H9 (cell line): Measurements from ENCODE around the gene KCNJ15. TPM values are rescaled to one million over a fixed set of nuclear protein-coding genes. Genes with fewer than 3 reads are reported as not detected.

Source experiments
- DNase-seq: peaks from one replicate; pipeline ENCODE4 v3.0.0-alpha.2; 2017
- H2AFZ ChIP-seq: one replicate; pipeline ENCODE4 v1.6.1; 2013; ENCODE audit warnings: mild to moderate bottlenecking, low read length, control low read depth, moderate library complexity
- H2AK5ac ChIP-seq: 2 replicates; pipeline ENCODE4 v1.6.1; 2013; ENCODE audit warnings: low read length, control low read depth, mixed read lengths; ENCODE audit not compliant: insufficient read length
- H2BK120ac ChIP-seq: one replicate; pipeline ENCODE4 v1.6.1; 2013; ENCODE audit warnings: low read depth, mild to moderate bottlenecking, low read length, control low read depth, inconsistent platforms; ENCODE audit not compliant: poor library complexity, severe bottlenecking
- H2BK12ac ChIP-seq: 2 replicates; pipeline ENCODE4 v1.6.1; 2013; ENCODE audit warnings: low read length, control low read depth, mixed read lengths, low read depth; ENCODE audit not compliant: insufficient read length
- H2BK15ac ChIP-seq: 2 replicates; pipeline ENCODE4 v1.6.1; 2013; ENCODE audit warnings: low read depth, low read length, control low read depth
- H2BK20ac ChIP-seq: one replicate; pipeline ENCODE4 v1.6.1; 2013; ENCODE audit warnings: low read depth, mild to moderate bottlenecking, low read length, control low read depth, inconsistent platforms; ENCODE audit not compliant: poor library complexity, severe bottlenecking
- H2BK5ac ChIP-seq: 2 replicates; pipeline ENCODE4 v1.6.1; 2013; ENCODE audit warnings: low read length, control low read depth, mixed read lengths; ENCODE audit not compliant: insufficient read length
- H3K14ac ChIP-seq: 2 replicates; pipeline ENCODE4 v1.6.1; 2013; ENCODE audit warnings: low read length, control low read depth; ENCODE audit not compliant: insufficient read depth
- H3K18ac ChIP-seq: 2 replicates; pipeline ENCODE4 v1.6.1; 2013; ENCODE audit warnings: low read depth, mild to moderate bottlenecking, mixed read lengths, low read length, control low read depth; ENCODE audit not compliant: insufficient read length
- H3K23ac ChIP-seq: 2 replicates; pipeline ENCODE4 v1.6.1; 2013; ENCODE audit warnings: low read length, control low read depth, mixed read lengths, low read depth; ENCODE audit not compliant: insufficient read length
- H3K23me2 ChIP-seq: 2 replicates; pipeline ENCODE4 v1.6.1; 2013; ENCODE audit warnings: low read depth, mild to moderate bottlenecking, mixed read lengths, low read length, control low read depth; ENCODE audit not compliant: insufficient read length, poor library complexity, severe bottlenecking
- H3K27ac ChIP-seq: 2 replicates; pipeline ENCODE4 v1.5.1; 2013; ENCODE audit warnings: low read length, control low read depth, mixed read lengths, low read depth; ENCODE audit not compliant: insufficient read length
- H3K27me3 ChIP-seq: 2 replicates; pipeline ENCODE4 v1.6.1; 2013; ENCODE audit warnings: low read length, control low read depth, inconsistent platforms; ENCODE audit not compliant: insufficient read depth
- H3K4ac ChIP-seq: 2 replicates; pipeline ENCODE4 v1.6.1; 2013; ENCODE audit warnings: low read depth, mild to moderate bottlenecking, control low read depth, inconsistent platforms, low read length, moderate library complexity
- H3K4me1 ChIP-seq: 2 replicates; pipeline ENCODE4 v1.6.1; 2013; ENCODE audit warnings: low read length, control low read depth, inconsistent platforms; ENCODE audit not compliant: insufficient read depth
- H3K4me2 ChIP-seq: 2 replicates; pipeline ENCODE4 v1.6.1; 2013; ENCODE audit warnings: low read length, control low read depth, mixed read lengths; ENCODE audit not compliant: insufficient read length, insufficient read depth
- H3K56ac ChIP-seq: 2 replicates; pipeline ENCODE4 v1.6.1; 2013; ENCODE audit warnings: low read depth, mild to moderate bottlenecking, mixed read lengths, low read length, control low read depth; ENCODE audit not compliant: insufficient read length
- H3K79me1 ChIP-seq: 2 replicates; pipeline ENCODE4 v1.6.1; 2013; ENCODE audit warnings: low read depth, mild to moderate bottlenecking, moderate library complexity, low read length, control low read depth, inconsistent platforms; ENCODE audit not compliant: insufficient read depth, poor library complexity, severe bottlenecking
- H3K79me2 ChIP-seq: 2 replicates; pipeline ENCODE4 v1.6.1; 2013; ENCODE audit warnings: low read length, control low read depth, inconsistent platforms; ENCODE audit not compliant: insufficient read depth
- H3K9ac ChIP-seq: 2 replicates; pipeline ENCODE4 v1.6.1; 2013; ENCODE audit warnings: low read length, control low read depth, mixed read lengths; ENCODE audit not compliant: insufficient read length; ENCODE audit errors: extremely low read depth
- H3K9me3 ChIP-seq: one replicate; pipeline ENCODE4 v1.6.1; 2013; ENCODE audit warnings: low read depth, low read length, inconsistent platforms; ENCODE audit not compliant: control insufficient read depth
- H3T11ph ChIP-seq: one replicate; pipeline ENCODE4 v1.6.1; 2013; ENCODE audit warnings: mild to moderate bottlenecking, low read length, control low read depth, inconsistent platforms
- H4K20me1 ChIP-seq: one replicate; pipeline ENCODE4 v1.6.1; 2013; ENCODE audit not compliant: control insufficient read depth, insufficient read length, insufficient read depth
- H4K5ac ChIP-seq: 2 replicates; pipeline ENCODE4 v1.6.1; 2013; ENCODE audit warnings: low read depth, mild to moderate bottlenecking, mixed read lengths, low read length, control low read depth; ENCODE audit not compliant: insufficient read length
- H4K8ac ChIP-seq: replicated peaks from 2 replicates; pipeline ENCODE4 v1.6.1; 2013; ENCODE audit warnings: low read length, control low read depth, mixed read lengths, low read depth; ENCODE audit not compliant: insufficient read length
- H4K91ac ChIP-seq: 2 replicates; pipeline ENCODE4 v1.6.1; 2013; ENCODE audit warnings: low read depth, mild to moderate bottlenecking, moderate library complexity, mixed read lengths, low read length, control low read depth; ENCODE audit not compliant: insufficient read length
- H3K27ac Mint-ChIP-seq, 3 experiments: 2 replicates in 2 of 3; 3 replicates in 1 of 3; pipeline ENCODE4 v1.8.0; 2020 to 2021; ENCODE audit warnings: mixed read lengths in 3 of 3, mild to moderate bottlenecking in 1 of 3, moderate library complexity in 1 of 3
- H3K27me3 Mint-ChIP-seq: 2 replicates; pipeline ENCODE4 v1.8.0; 2021; ENCODE audit warnings: low read depth, mild to moderate bottlenecking, moderate library complexity, mixed read lengths
- H3K36me3 Mint-ChIP-seq, 3 experiments: 2 replicates in 2 of 3; 3 replicates in 1 of 3; pipeline ENCODE4 v1.8.0; 2020 to 2021; ENCODE audit warnings: low read depth in 3 of 3, mixed read lengths in 3 of 3; ENCODE audit not compliant: insufficient read depth in 1 of 3
- H3K4me1 Mint-ChIP-seq, 2 experiments: 2 replicates each; pipeline ENCODE4 v1.8.0; 2020; ENCODE audit warnings: mixed read lengths in 2 of 2
- H3K4me3 Mint-ChIP-seq, 2 experiments: 2 replicates in 1 of 2; 3 replicates in 1 of 2; pipeline ENCODE4 v1.8.0; 2020 to 2021; ENCODE audit warnings: mild to moderate bottlenecking in 2 of 2, mixed read lengths in 2 of 2, moderate library complexity in 1 of 2
- H3K9me3 Mint-ChIP-seq, 2 experiments: 2 replicates in 1 of 2; 3 replicates in 1 of 2; pipeline ENCODE4 v1.8.0; 2020; ENCODE audit warnings: mild to moderate bottlenecking in 2 of 2, mixed read lengths in 2 of 2, moderate library complexity in 1 of 2
- CTCF ChIP-seq: fragments of 200-600 bp; sonication (generic); conservative IDR thresholded peaks from 3 replicates; pipeline ENCODE4 v1.8.0; 2021; ENCODE audit warnings: antibody characterized with exemption, mild to moderate bottlenecking
- WGBS: extraction: QIAGEN DNeasy Blood & Tissue Kit; methylation state at CpG from one replicate; pipeline ENCODE4 v1.1.7; 2013; ENCODE audit warnings: missing lambda C conversion rate, low lambda C conversion rate, mixed read lengths; ENCODE audit not compliant: insufficient read length; ENCODE audit errors: extremely low coverage; 5-methylcytosine and 5-hydroxymethylcytosine counted together
- total RNA-seq: library from RNA; stranded (reverse); gene quantifications from 2 replicates; pipeline ENCODE4 v1.2.1, GENCODE V29; 2021

KCNJ15 gene
- total RNA-seq, 1 experiment from 2014 or later, result not detected

DNA sequence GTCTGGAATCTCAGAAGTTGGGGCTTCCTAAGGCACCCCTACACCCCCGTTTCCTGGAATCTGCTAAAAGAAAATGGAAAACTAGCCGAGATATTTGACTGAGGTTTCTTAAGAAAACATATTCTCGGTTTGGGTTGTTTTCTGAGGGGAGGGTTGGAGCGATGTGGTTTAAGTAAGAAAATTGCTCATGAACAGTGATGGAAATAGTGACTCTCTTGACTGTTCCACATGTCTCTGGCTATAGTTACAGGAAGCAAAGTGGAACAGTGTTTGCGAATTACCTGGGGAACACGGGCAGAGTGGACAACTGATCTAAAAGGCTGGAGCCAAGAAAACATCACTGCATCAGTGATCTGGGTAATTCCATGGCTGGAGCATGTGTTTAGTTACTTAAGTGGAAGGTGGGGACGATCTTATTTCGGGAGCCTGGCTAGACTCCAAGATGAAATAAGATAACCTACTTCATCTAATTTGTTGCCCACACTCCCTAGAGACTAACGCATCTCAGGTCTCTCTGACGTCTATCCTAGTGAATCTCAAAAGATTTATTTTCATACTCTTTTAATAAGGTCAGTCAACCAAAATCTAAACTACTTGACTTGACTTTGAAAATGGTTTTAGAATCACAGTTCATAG, 92.4 kb downstream of the KCNJ15 start:
- Histone ChIP-seq H3K9me3 (no peaks in the 10 kb centered on the region), H4K91ac (no peak overlapping the region), H2BK20ac (no peak overlapping the region), H2BK15ac (no peak overlapping the region), H4K5ac (no peak overlapping the region), H2AFZ (no peak overlapping the region), H3K9ac (no peak overlapping the region), H3K23me2 (no peaks in the 10 kb centered on the region), H3K56ac (no peak overlapping the region), H4K8ac (no peak overlapping the region), H3T11ph (no peak overlapping the region), H4K20me1 (no peaks in the 10 kb centered on the region), H3K4me1 (peaks cover 9% of the 10 kb centered on the region; the same call in 1 of the 2 replicates), H2BK120ac (no peak overlapping the region), H2AK5ac (no peak overlapping the region), H3K14ac (no peak overlapping the region), H3K4ac (no peak overlapping the region), H2BK5ac (no peak overlapping the region), H3K79me1 (no peaks in the 10 kb centered on the region), H3K27me3 (no peaks in the 10 kb centered on the region; the same call in 1 of the 2 replicates), H3K79me2 (no peaks in the 10 kb centered on the region), H3K18ac (no peak overlapping the region), H3K4me2 (no peak overlapping the region), H2BK12ac (no peak overlapping the region), H3K27ac (no peak overlapping the region), H3K23ac (no peak overlapping the region)
- H3K4me1 Mint-ChIP-seq, result peaks cover 23 to 25% of the 10 kb centered on the region in 2 experiments
- H3K9me3 Mint-ChIP-seq, result no peaks in the 10 kb centered on the region
- H3K27me3 Mint-ChIP-seq, result peaks cover 25% of the 10 kb centered on the region
- H3K36me3 Mint-ChIP-seq, result no peaks in the 10 kb centered on the region
- H3K27ac Mint-ChIP-seq, result no peak overlapping the region
- WGBS, result 100% methylated on average over 2 of the region's 10 CpGs
- no peak for TF ChIP-seq CTCF
- DNase-seq, result no peak
- H3K4me3 Mint-ChIP-seq, result no peak overlapping the region
